Neural progenitor cell (in vitro differentiated cells): ENCODE data around the gene EMILIN3. TPM values are rescaled to one million over a fixed set of nuclear protein-coding genes. Genes with fewer than 3 reads are reported as not detected.

Experiments
- DNase-seq: peaks from one replicate; pipeline ENCODE4 v3.0.0-alpha.2; 2016; ENCODE audit warnings: low spot score
- H2AFZ ChIP-seq: fragments of 200-600 bp; sonication (generic); replicated peaks from 2 replicates; pipeline ENCODE4 v1.6.1; 2016; ENCODE audit warnings: antibody characterized with exemption
- H3F3A ChIP-seq: fragments of 200-600 bp; sonication (generic); 2 replicates; pipeline ENCODE4 v1.6.1; 2016; ENCODE audit warnings: antibody characterized with exemption, low read depth
- H3K27ac ChIP-seq: fragments of 200-600 bp; sonication (generic); 2 replicates; pipeline ENCODE4 v1.5.1; 2016; ENCODE audit warnings: mild to moderate bottlenecking
- H3K27me3 ChIP-seq: fragments of 200-600 bp; sonication (generic); 2 replicates; pipeline ENCODE4 v1.6.1; 2016; ENCODE audit warnings: mild to moderate bottlenecking, moderate library complexity
- H3K36me3 ChIP-seq: fragments of 200-600 bp; sonication (generic); 2 replicates; pipeline ENCODE4 v1.5.1; 2016
- H3K4me1 ChIP-seq: fragments of 200-600 bp; sonication (generic); 2 replicates; pipeline ENCODE4 v1.6.1; 2016; ENCODE audit warnings: mixed run types
- H3K4me2 ChIP-seq: fragments of 200-600 bp; sonication (generic); 2 replicates; pipeline ENCODE4 v1.6.1; 2016
- H3K4me3 ChIP-seq: fragments of 200-600 bp; sonication (generic); 2 replicates; pipeline ENCODE4 v1.5.1; 2016
- H3K79me2 ChIP-seq: fragments of 200-600 bp; sonication (generic); 2 replicates; pipeline ENCODE4 v1.6.1; 2016; ENCODE audit warnings: low read depth
- H3K9ac ChIP-seq: fragments of 200-600 bp; sonication (generic); 2 replicates; pipeline ENCODE4 v1.6.1; 2016
- H3K9me3 ChIP-seq: fragments of 200-600 bp; sonication (generic); 2 replicates; pipeline ENCODE4 v1.5.1; 2016; ENCODE audit warnings: low read depth
- H4K20me1 ChIP-seq: fragments of 200-600 bp; sonication (generic); 2 replicates; pipeline ENCODE4 v1.6.1; 2016; ENCODE audit warnings: low read depth
- H3K27ac Mint-ChIP-seq: 3 replicates; pipeline ENCODE4 v1.8.0; 2021; ENCODE audit warnings: mixed read lengths
- H3K27me3 Mint-ChIP-seq: 2 replicates; pipeline ENCODE4 v1.8.0; 2022; ENCODE audit warnings: low read depth, mild to moderate bottlenecking, inconsistent platforms, moderate library complexity, mixed read lengths; ENCODE audit not compliant: insufficient read depth
- H3K36me3 Mint-ChIP-seq: 3 replicates; pipeline ENCODE4 v1.8.0; 2021; ENCODE audit warnings: mixed read lengths
- H3K4me1 Mint-ChIP-seq: 3 replicates; pipeline ENCODE4 v1.8.0; 2021; ENCODE audit warnings: mixed read lengths
- H3K4me3 Mint-ChIP-seq: 3 replicates; pipeline ENCODE4 v1.8.0; 2021; ENCODE audit warnings: mild to moderate bottlenecking, moderate library complexity, mixed read lengths
- H3K9me3 Mint-ChIP-seq: 3 replicates; pipeline ENCODE4 v1.8.0; 2020; ENCODE audit warnings: mixed read lengths
- EZH2 ChIP-seq: fragments of 200-600 bp; sonication (generic); IDR thresholded peaks from 2 replicates; pipeline ENCODE4 v1.6.1; 2017; ENCODE audit warnings: antibody characterized with exemption, mild to moderate bottlenecking, moderate library complexity
- EZH2phosphoT487 ChIP-seq: fragments of 200-600 bp; sonication (generic); IDR thresholded peaks from 2 replicates; pipeline ENCODE4 v1.6.1; 2017; ENCODE audit warnings: antibody characterized with exemption
- total RNA-seq: library from RNA; depleted of rRNA; stranded (reverse); fragments of >200 nt; gene quantifications from 2 replicates; pipeline ENCODE4 v1.2.3, GENCODE V29; 2015; ENCODE audit warnings: low replicate concordance
- TF ChIP-seq, protein P1 (sequence below): fragments of 200-600 bp; sonication (generic); IDR thresholded peaks from 2 replicates; pipeline ENCODE4 v1.5.1; 2017; ENCODE audit warnings: antibody characterized with exemption, mild to moderate bottlenecking

Gene EMILIN3
- total RNA-seq, 1 donor from 2014 or later, result 3.5 TPM

DNA sequence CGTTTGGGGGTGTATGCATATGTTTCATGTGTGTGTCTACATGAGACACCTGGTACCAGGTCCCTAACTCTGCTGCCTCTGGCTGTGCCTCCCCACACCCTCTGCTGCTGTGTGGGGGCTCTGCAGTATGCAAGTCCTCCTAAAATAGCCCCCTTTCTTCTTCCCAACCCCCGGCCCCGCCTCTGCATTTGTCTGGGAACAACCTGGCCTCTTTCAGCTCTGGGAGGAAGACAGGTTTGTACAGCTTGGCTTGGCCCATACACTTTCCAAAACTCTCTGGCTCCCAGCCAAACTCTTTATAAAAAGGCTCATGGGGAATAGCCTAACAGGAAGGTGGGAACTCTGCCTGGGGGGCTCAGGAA, 27.1 kb upstream of the EMILIN3 start:
- no peaks in the 10 kb centered on the region for H3K79me2 ChIP-seq
- DNase-seq, result no peak
- no peak overlapping the region for H3K4me3 ChIP-seq
- no peak overlapping the region for H2AFZ ChIP-seq
- no peaks in the 10 kb centered on the region for H3K27me3 ChIP-seq
- no peaks in the 10 kb centered on the region for H3K36me3 ChIP-seq
- H3K4me2 ChIP-seq, result no peak overlapping the region
- H3K4me1 Mint-ChIP-seq, result peaks cover 53% of the 10 kb centered on the region
- no peak overlapping the region for H3K4me3 Mint-ChIP-seq
- TF ChIP-seq EZH2 (no peak), EZH2phosphoT487 (no peak)
- TF ChIP-seq, protein P1, sequence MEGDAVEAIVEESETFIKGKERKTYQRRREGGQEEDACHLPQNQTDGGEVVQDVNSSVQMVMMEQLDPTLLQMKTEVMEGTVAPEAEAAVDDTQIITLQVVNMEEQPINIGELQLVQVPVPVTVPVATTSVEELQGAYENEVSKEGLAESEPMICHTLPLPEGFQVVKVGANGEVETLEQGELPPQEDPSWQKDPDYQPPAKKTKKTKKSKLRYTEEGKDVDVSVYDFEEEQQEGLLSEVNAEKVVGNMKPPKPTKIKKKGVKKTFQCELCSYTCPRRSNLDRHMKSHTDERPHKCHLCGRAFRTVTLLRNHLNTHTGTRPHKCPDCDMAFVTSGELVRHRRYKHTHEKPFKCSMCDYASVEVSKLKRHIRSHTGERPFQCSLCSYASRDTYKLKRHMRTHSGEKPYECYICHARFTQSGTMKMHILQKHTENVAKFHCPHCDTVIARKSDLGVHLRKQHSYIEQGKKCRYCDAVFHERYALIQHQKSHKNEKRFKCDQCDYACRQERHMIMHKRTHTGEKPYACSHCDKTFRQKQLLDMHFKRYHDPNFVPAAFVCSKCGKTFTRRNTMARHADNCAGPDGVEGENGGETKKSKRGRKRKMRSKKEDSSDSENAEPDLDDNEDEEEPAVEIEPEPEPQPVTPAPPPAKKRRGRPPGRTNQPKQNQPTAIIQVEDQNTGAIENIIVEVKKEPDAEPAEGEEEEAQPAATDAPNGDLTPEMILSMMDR, result no peak
- no peaks in the 10 kb centered on the region for H3K9me3 ChIP-seq
- H4K20me1 ChIP-seq, result no peaks in the 10 kb centered on the region
- H3K36me3 Mint-ChIP-seq, result no peaks in the 10 kb centered on the region
- H3K9ac ChIP-seq, result no peak overlapping the region
- H3K4me1 ChIP-seq, result peaks cover 16% of the 10 kb centered on the region
- no peaks in the 10 kb centered on the region for H3K9me3 Mint-ChIP-seq
- peaks cover 16% of the 10 kb centered on the region for H3F3A ChIP-seq
- peaks cover 10% of the 10 kb centered on the region for H3K27me3 Mint-ChIP-seq
- H3K27ac ChIP-seq, result no peak overlapping the region
- peak overlapping the region; percentile 95 for H3K27ac Mint-ChIP-seq

GRCh38 chr20:41392871-41393704, 26.5 kb upstream of the EMILIN3 start:
- H3K27me3 Mint-ChIP-seq, result peaks cover 10% of the 10 kb centered on the region
- Histone ChIP-seq H3K9me3 (no peaks in the 10 kb centered on the region), H3K27ac (no peak overlapping the region), H3K36me3 (no peaks in the 10 kb centered on the region), H3K4me3 (no peak overlapping the region), H2AFZ (no peak overlapping the region), H3K9ac (no peak overlapping the region), H3K79me2 (no peaks in the 10 kb centered on the region), H4K20me1 (no peaks in the 10 kb centered on the region), H3K4me2 (no peak overlapping the region), H3K27me3 (no peaks in the 10 kb centered on the region), H3K4me1 (peaks cover 20% of the 10 kb centered on the region), H3F3A (peaks cover 20% of the 10 kb centered on the region)
- DNase-seq, result no peak
- H3K4me3 Mint-ChIP-seq, result no peak overlapping the region
- peak overlapping the region; percentile 95 for H3K27ac Mint-ChIP-seq
- H3K9me3 Mint-ChIP-seq, result no peaks in the 10 kb centered on the region
- no peaks in the 10 kb centered on the region for H3K36me3 Mint-ChIP-seq
- peaks cover 57% of the 10 kb centered on the region for H3K4me1 Mint-ChIP-seq
- TF ChIP-seq, protein P1, result no peak
- no peak for TF ChIP-seq EZH2
- no peak for TF ChIP-seq EZH2phosphoT487

DNA sequence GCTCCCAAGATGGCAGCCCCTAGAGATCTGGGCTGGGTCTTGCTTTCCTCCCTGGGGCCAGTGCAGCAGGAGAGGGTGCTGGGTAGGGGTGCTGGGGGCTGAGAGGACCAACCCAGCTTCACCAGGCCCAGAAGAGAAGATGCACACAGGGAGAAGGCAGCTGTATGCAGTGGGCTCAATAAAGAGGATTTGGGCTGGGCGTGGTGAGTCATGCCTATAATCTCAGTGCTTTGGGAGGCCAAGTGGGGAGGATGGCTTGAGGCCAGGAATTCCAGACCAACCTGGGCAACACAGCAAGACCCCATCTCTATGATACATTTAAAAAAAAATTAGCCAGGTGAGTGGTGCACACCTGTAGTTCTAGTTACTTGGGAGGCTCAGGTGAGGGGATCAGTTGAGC, 25.7 kb upstream of the EMILIN3 start:
- Histone ChIP-seq H3F3A (peaks cover 27% of the 10 kb centered on the region), H3K4me3 (no peak overlapping the region), H3K27ac (no peak overlapping the region), H3K79me2 (no peaks in the 10 kb centered on the region), H3K9me3 (no peaks in the 10 kb centered on the region), H4K20me1 (peaks cover under 1% of the 10 kb centered on the region), H3K36me3 (no peaks in the 10 kb centered on the region), H3K27me3 (no peaks in the 10 kb centered on the region), H2AFZ (no peak overlapping the region), H3K4me1 (peaks cover 28% of the 10 kb centered on the region), H3K4me2 (no peak overlapping the region), H3K9ac (no peak overlapping the region)
- DNase-seq, result no peak
- Mint-ChIP-seq H3K4me3 (peak overlapping the region; percentile 31), H3K36me3 (no peaks in the 10 kb centered on the region), H3K9me3 (no peaks in the 10 kb centered on the region), H3K27ac (peak overlapping the region; percentile 87), H3K27me3 (peaks cover 10% of the 10 kb centered on the region), H3K4me1 (peaks cover 65% of the 10 kb centered on the region)
- TF ChIP-seq EZH2, result no peak
- no peak for TF ChIP-seq EZH2phosphoT487
- TF ChIP-seq, protein P1, result no peak
